Measurements from ENCODE around the gene DOCK11. TPM values are rescaled to one million over a fixed set of nuclear protein-coding genes. Genes with fewer than 3 reads are reported as not detected.
"Not testable (repeated sequence)": the region's sequence is repeated elsewhere in the genome, so short reads cannot be mapped to it uniquely, and the experiment has no call there.

Gene DOCK11
- polyA plus RNA-seq, 3 donors = 20.8 to 39.7 (median 34.8) TPM

- H3K27me3 Mint-ChIP-seq (ENCODE audit: low read depth in 3 of 3) = peaks cover 0 to 13% (median 2%) of the 10 kb centered on the region in 3 donors
- Histone ChIP-seq H3K9me3 (replicated peaks in 1 of 2; ENCODE audit: control insufficient read depth in 1 of 2, insufficient read depth in 1 of 2, low read length in 2 of 2) (no peaks in the 10 kb centered on the region), H3K4me1 (ENCODE audit: control insufficient read depth in 1 of 2, insufficient read depth in 2 of 2, low read length in 2 of 2) (peaks cover 29 to 30% of the 10 kb centered on the region in 2 donors), H2AFZ (ENCODE audit: insufficient read depth, low read depth, low read length, poor library complexity, severe bottlenecking) (no peak overlapping the region), H3K4me2 (replicated peaks; ENCODE audit: extremely low read depth, low read length, poor library complexity, severe bottlenecking) (no peak overlapping the region), H3K79me2 (ENCODE audit: insufficient read depth, low read length) (no peaks in the 10 kb centered on the region), H3K36me3 (replicated peaks in 1 of 2; ENCODE audit: control insufficient read depth in 1 of 2, insufficient read depth in 2 of 2, low read length in 2 of 2) (no peaks in the 10 kb centered on the region), H3K27me3 (ENCODE audit: control insufficient read depth in 2 of 2, insufficient read depth in 2 of 2, low read length in 2 of 2) (no peaks in the 10 kb centered on the region), H3K27ac (ENCODE audit: low read depth in 1 of 2, low read length in 2 of 2) (peak overlapping the region; percentile 17 to 40), H4K20me1 (ENCODE audit: insufficient read depth, low read length) (no peaks in the 10 kb centered on the region), H3K4me3 (replicated peaks in 1 of 3; ENCODE audit: low read depth in 2 of 3, low read length in 3 of 3) (no peak overlapping the region), H3K9ac (ENCODE audit: insufficient read depth, low read length, poor library complexity, severe bottlenecking) (no peak overlapping the region)
- 17% methylated on average over 1 of the region's 4 CpGs for WGBS (ENCODE audit: insufficient coverage)
- no peak overlapping the region for H3K4me3 Mint-ChIP-seq
- intact Hi-C loops (cut with micrococcal nuclease) = no loop called here
- H3K9me3 Mint-ChIP-seq = peaks cover 0 to 3% (median 0%) of the 10 kb centered on the region in 7 donors
- peaks cover 33% of the 10 kb centered on the region for H3K4me1 Mint-ChIP-seq
- DNase-seq = peak; percentile 39 to 72 (median 54)
- no peaks in the 10 kb centered on the region for H3K36me3 Mint-ChIP-seq
- peak overlapping the region; percentile 15 to 87 (median 80) for H3K27ac Mint-ChIP-seq
- TF ChIP-seq CTCF (IDR thresholded peaks at IDR 0.05) = no peak
Measured at GRCh38 chrX:118706681-118707080, 211.1 kb downstream of the DOCK11 start.

DNA sequence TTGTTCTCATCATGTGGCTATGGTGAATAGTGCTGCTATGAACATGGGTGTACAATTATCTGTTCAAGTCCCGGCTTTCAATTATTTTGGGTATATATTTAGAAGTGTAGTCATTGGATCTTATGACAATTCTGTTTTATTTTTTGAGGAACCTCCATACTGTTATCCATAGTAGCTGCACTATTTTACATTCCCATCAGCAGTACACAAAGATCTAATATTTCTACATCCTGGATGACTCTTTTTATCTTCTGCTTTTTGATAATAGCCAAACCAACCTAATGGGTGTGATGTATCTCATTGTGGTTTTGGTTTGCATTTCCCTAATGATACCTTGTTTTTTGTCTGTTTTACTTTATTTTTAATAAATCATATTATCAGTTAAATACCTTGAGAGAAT lies 218.9 kb downstream of the DOCK11 start:
- Histone ChIP-seq H3K27ac (ENCODE audit: low read depth in 1 of 2, low read length in 2 of 2) (peak overlapping the region; percentile 46 to 62), H3K4me1 (ENCODE audit: control insufficient read depth in 1 of 2, insufficient read depth in 2 of 2, low read length in 2 of 2) (peaks cover 51 to 55% of the 10 kb centered on the region in 2 donors), H2AFZ (ENCODE audit: insufficient read depth, low read depth, low read length, poor library complexity, severe bottlenecking) (no peak overlapping the region), H3K4me2 (replicated peaks; ENCODE audit: extremely low read depth, low read length, poor library complexity, severe bottlenecking) (no peak overlapping the region), H3K9ac (ENCODE audit: insufficient read depth, low read length, poor library complexity, severe bottlenecking) (no peak overlapping the region), H3K27me3 (ENCODE audit: control insufficient read depth in 2 of 2, insufficient read depth in 2 of 2, low read length in 2 of 2) (no peaks in the 10 kb centered on the region), H3K79me2 (ENCODE audit: insufficient read depth, low read length) (no peaks in the 10 kb centered on the region), H3K36me3 (replicated peaks in 1 of 2; ENCODE audit: control insufficient read depth in 1 of 2, insufficient read depth in 2 of 2, low read length in 2 of 2) (no peaks in the 10 kb centered on the region), H3K9me3 (replicated peaks in 1 of 2; ENCODE audit: control insufficient read depth in 1 of 2, insufficient read depth in 1 of 2, low read length in 2 of 2) (no peaks in the 10 kb centered on the region), H4K20me1 (ENCODE audit: insufficient read depth, low read length) (no peaks in the 10 kb centered on the region), H3K4me3 (replicated peaks in 1 of 3; ENCODE audit: low read depth in 2 of 3, low read length in 3 of 3) (no peak overlapping the region)
- Mint-ChIP-seq H3K4me1 (peaks cover 40% of the 10 kb centered on the region), H3K9me3 (peaks cover 0 to 12% (median 2%) of the 10 kb centered on the region in 7 donors), H3K4me3 (no peak overlapping the region), H3K27ac (peak overlapping the region; percentile 75 to 97 (median 88)), H3K27me3 (ENCODE audit: low read depth in 3 of 3) (peaks cover 0 to 8% (median 0%) of the 10 kb centered on the region in 3 donors), H3K36me3 (no peaks in the 10 kb centered on the region)
- DNase-seq = peak; percentile 50 to 66 (median 57)
- intact Hi-C loops (cut with micrococcal nuclease) = no loop called here
- WGBS (ENCODE audit: insufficient coverage) = no CpG with 5 or more reads among the region's 1 CpG
- TF ChIP-seq CTCF (IDR thresholded peaks at IDR 0.05) = no peak

DNA sequence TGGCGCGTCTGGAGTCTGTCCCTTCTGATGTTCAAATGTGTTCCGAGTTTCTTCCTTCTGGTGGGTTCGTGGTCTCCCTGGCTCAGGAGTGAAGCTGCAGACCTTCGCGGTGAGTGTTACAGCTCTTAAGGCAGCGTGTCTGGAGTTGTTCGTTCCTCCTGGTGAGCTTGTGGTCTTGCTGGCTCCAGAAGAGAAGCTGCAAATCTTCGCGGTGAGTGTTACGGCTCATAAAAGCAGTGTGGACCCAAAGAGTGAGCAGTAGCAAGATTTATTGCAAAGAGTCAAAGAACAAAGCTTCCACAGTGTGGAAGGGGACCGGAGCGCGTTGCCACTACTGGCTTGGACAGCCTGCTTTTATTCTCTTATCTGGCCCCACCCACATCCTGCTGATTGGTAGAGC lies 220.3 kb downstream of the DOCK11 start:
- H3K9ac ChIP-seq (ENCODE audit: insufficient read depth, low read length, poor library complexity, severe bottlenecking); H3K4me2 ChIP-seq (replicated peaks; ENCODE audit: extremely low read depth, low read length, poor library complexity, severe bottlenecking); H3K9me3 ChIP-seq (replicated peaks in 1 of 2; ENCODE audit: control insufficient read depth in 1 of 2, insufficient read depth in 1 of 2, low read length in 2 of 2); intact Hi-C loops (cut with micrococcal nuclease); H3K36me3 ChIP-seq (replicated peaks in 1 of 2; ENCODE audit: control insufficient read depth in 1 of 2, insufficient read depth in 2 of 2, low read length in 2 of 2); H3K27me3 ChIP-seq (ENCODE audit: control insufficient read depth in 2 of 2, insufficient read depth in 2 of 2, low read length in 2 of 2); H3K79me2 ChIP-seq (ENCODE audit: insufficient read depth, low read length); H3K4me3 ChIP-seq (replicated peaks in 1 of 3; ENCODE audit: low read depth in 2 of 3, low read length in 3 of 3); H4K20me1 ChIP-seq (ENCODE audit: insufficient read depth, low read length); H3K36me3 Mint-ChIP-seq; H2AFZ ChIP-seq (ENCODE audit: insufficient read depth, low read depth, low read length, poor library complexity, severe bottlenecking); DNase-seq: not testable (repeated sequence)
- WGBS (ENCODE audit: insufficient coverage) = 24% methylated on average over 5 of the region's 14 CpGs
- peaks cover 0 to 14% (median 2%) of the 10 kb centered on the region in 7 donors for H3K9me3 Mint-ChIP-seq
- peaks cover 48% of the 10 kb centered on the region for H3K4me1 Mint-ChIP-seq
- Histone ChIP-seq H3K4me1 (ENCODE audit: control insufficient read depth in 1 of 2, insufficient read depth in 2 of 2, low read length in 2 of 2) (peaks cover 59 to 65% of the 10 kb centered on the region in 2 donors), H3K27ac (ENCODE audit: low read depth in 1 of 2, low read length in 2 of 2) (peak overlapping the region; percentile 25 to 31)
- H3K27ac Mint-ChIP-seq = peak overlapping the region; percentile 37 to 97 (median 89)
- peaks cover 0 to 11% (median 0%) of the 10 kb centered on the region in 3 donors for H3K27me3 Mint-ChIP-seq (ENCODE audit: low read depth in 3 of 3)
- H3K4me3 Mint-ChIP-seq = peak overlapping the region in 1 of 2 donors; percentile 57

Measured in CD14-positive monocyte (primary cell).